OCI-LY3 (cell line): ENCODE results near the gene STIMATE.

ENCODE experiments used
- H2AFZ ChIP-seq: fragments of 200-600, 300-600 bp; shearing (Covaris generic); 2 replicates; pipeline ENCODE4 v1.6.0; 2014; ENCODE audit warnings: antibody characterized with exemption, low read depth, low read length
- H3K27ac ChIP-seq: fragments of 200-600, 300-600 bp; sonication (generic); 2 replicates; pipeline ENCODE4 v1.5.1; 2014; ENCODE audit warnings: mild to moderate bottlenecking, low read length, moderate library complexity, mixed read lengths
- H3K27me3 ChIP-seq: fragments of 200-600, 300-600 bp; sonication (generic); 2 replicates; pipeline ENCODE4 v1.6.1; 2014; ENCODE audit warnings: low read depth, low read length, mixed read lengths
- H3K36me3 ChIP-seq: fragments of 200-600, 300-600 bp; sonication (generic); replicated peaks from 2 replicates; pipeline ENCODE3; 2014; ENCODE audit warnings: low read depth, low read length, mixed read lengths
- H3K4me1 ChIP-seq: fragments of 300-600, 200-600 bp; sonication (generic); 2 replicates; pipeline ENCODE4 v1.6.1; 2014; ENCODE audit warnings: low read length, mixed read lengths
- H3K4me2 ChIP-seq: fragments of 200-600, 300-600 bp; sonication (generic); 2 replicates; pipeline ENCODE4 v1.6.1; 2014; ENCODE audit warnings: low read length, mixed read lengths
- H3K4me3 ChIP-seq: fragments of 300-600, 200-600 bp; sonication (generic); 2 replicates; pipeline ENCODE4 v1.5.1; 2014; ENCODE audit warnings: antibody characterized with exemption, mild to moderate bottlenecking, low read length, moderate library complexity
- H3K79me2 ChIP-seq: fragments of 300-600, 200-600 bp; shearing (Covaris generic); 2 replicates; pipeline ENCODE4 v1.6.1; 2014; ENCODE audit warnings: mild to moderate bottlenecking, low read length, mixed read lengths
- H3K9ac ChIP-seq: fragments of 300-600, 200-600 bp; shearing (Covaris generic); 2 replicates; pipeline ENCODE4 v1.6.0; 2014; ENCODE audit warnings: mild to moderate bottlenecking, low read length, moderate library complexity
- H3K9me3 ChIP-seq: fragments of 200-600, 300-600 bp; shearing (Covaris generic); 2 replicates; pipeline ENCODE4 v1.6.1; 2014; ENCODE audit warnings: low read length, mixed read lengths; ENCODE audit not compliant: insufficient read depth
- H4K20me1 ChIP-seq: fragments of 200-600, 300-600 bp; sonication (generic); 2 replicates; pipeline ENCODE4 v1.6.1; 2016; ENCODE audit warnings: low read length, mixed read lengths; ENCODE audit not compliant: insufficient read depth
- CTCF ChIP-seq: fragments of 200-600, 300-600 bp; sonication (generic); IDR thresholded peaks from 2 replicates; pipeline ENCODE4 v1.5.1; 2014; ENCODE audit warnings: antibody characterized with exemption, low read length, low read depth
- EZH2phosphoT487 ChIP-seq: fragments of 200-600 bp; shearing (Covaris generic); IDR thresholded peaks from 2 replicates; pipeline ENCODE4 v1.6.1; 2018; ENCODE audit warnings: antibody characterized with exemption, mixed run types, low read depth

The STIMATE gene

GRCh38 chr3:52873433-52874159 lies 23.8 kb downstream of the STIMATE start:
- no peak overlapping the region for H3K4me2 ChIP-seq
- H3K9me3 ChIP-seq, result no peaks in the 10 kb centered on the region
- H3K79me2 ChIP-seq, result no peaks in the 10 kb centered on the region
- no peaks in the 10 kb centered on the region for H3K36me3 ChIP-seq
- TF ChIP-seq CTCF (no peak), EZH2phosphoT487 (no peak)
- H3K27me3 ChIP-seq, result no peaks in the 10 kb centered on the region
- no peak overlapping the region for H2AFZ ChIP-seq
- no peak overlapping the region for H3K9ac ChIP-seq
- no peak overlapping the region for H3K27ac ChIP-seq
- H3K4me1 ChIP-seq, result no peaks in the 10 kb centered on the region
- no peaks in the 10 kb centered on the region; the same call in 1 of the 2 replicates for H4K20me1 ChIP-seq
- H3K4me3 ChIP-seq, result no peak overlapping the region

GRCh38 chr3:52872245-52872644 lies 25.1 kb downstream of the STIMATE start:
- H3K4me3 ChIP-seq, result no peak overlapping the region
- no peaks in the 10 kb centered on the region for H3K36me3 ChIP-seq
- H3K27me3 ChIP-seq, result no peaks in the 10 kb centered on the region
- H3K27ac ChIP-seq, result no peak overlapping the region
- no peak overlapping the region for H3K9ac ChIP-seq
- H3K4me2 ChIP-seq, result no peak overlapping the region
- no peak overlapping the region for H2AFZ ChIP-seq
- TF ChIP-seq CTCF (no peak), EZH2phosphoT487 (no peak)
- H3K79me2 ChIP-seq, result no peaks in the 10 kb centered on the region
- H3K4me1 ChIP-seq, result no peaks in the 10 kb centered on the region
- no peaks in the 10 kb centered on the region for H3K9me3 ChIP-seq
- H4K20me1 ChIP-seq, result no peaks in the 10 kb centered on the region; the same call in 1 of the 2 replicates

GRCh38 chr3:52871761-52872160 lies 25.6 kb downstream of the STIMATE start:
- H4K20me1 ChIP-seq, result no peaks in the 10 kb centered on the region
- no peak overlapping the region for H3K4me3 ChIP-seq
- no peak overlapping the region for H2AFZ ChIP-seq
- no peaks in the 10 kb centered on the region for H3K9me3 ChIP-seq
- H3K4me1 ChIP-seq, result no peaks in the 10 kb centered on the region
- H3K79me2 ChIP-seq, result no peaks in the 10 kb centered on the region
- TF ChIP-seq EZH2phosphoT487 (no peak), CTCF (no peak)
- no peak overlapping the region for H3K9ac ChIP-seq
- no peaks in the 10 kb centered on the region for H3K36me3 ChIP-seq
- H3K27ac ChIP-seq, result no peak overlapping the region
- no peaks in the 10 kb centered on the region for H3K27me3 ChIP-seq
- no peak overlapping the region for H3K4me2 ChIP-seq

GRCh38 chr3:52870471-52870870 lies 26.9 kb downstream of the STIMATE start:
- Histone ChIP-seq H2AFZ (no peak overlapping the region), H4K20me1 (no peaks in the 10 kb centered on the region), H3K9me3 (no peaks in the 10 kb centered on the region), H3K4me1 (no peaks in the 10 kb centered on the region), H3K4me3 (no peak overlapping the region), H3K4me2 (no peak overlapping the region), H3K36me3 (no peaks in the 10 kb centered on the region), H3K79me2 (no peaks in the 10 kb centered on the region), H3K27ac (no peak overlapping the region), H3K27me3 (no peaks in the 10 kb centered on the region), H3K9ac (no peak overlapping the region)
- no peak for TF ChIP-seq CTCF
- TF ChIP-seq EZH2phosphoT487, result no peak
